ENCODE measurements around the gene TINAGL1. TPM values are rescaled to one million over a fixed set of nuclear protein-coding genes. Genes with fewer than 3 reads are reported as not detected.

The TINAGL1 gene
- total and polyA plus RNA-seq, 2 of the 13 experiments (the other 11 are each of a cell fraction or from before 2014, with no cell fraction given) = 24.7 to 76.8 TPM

DNA sequence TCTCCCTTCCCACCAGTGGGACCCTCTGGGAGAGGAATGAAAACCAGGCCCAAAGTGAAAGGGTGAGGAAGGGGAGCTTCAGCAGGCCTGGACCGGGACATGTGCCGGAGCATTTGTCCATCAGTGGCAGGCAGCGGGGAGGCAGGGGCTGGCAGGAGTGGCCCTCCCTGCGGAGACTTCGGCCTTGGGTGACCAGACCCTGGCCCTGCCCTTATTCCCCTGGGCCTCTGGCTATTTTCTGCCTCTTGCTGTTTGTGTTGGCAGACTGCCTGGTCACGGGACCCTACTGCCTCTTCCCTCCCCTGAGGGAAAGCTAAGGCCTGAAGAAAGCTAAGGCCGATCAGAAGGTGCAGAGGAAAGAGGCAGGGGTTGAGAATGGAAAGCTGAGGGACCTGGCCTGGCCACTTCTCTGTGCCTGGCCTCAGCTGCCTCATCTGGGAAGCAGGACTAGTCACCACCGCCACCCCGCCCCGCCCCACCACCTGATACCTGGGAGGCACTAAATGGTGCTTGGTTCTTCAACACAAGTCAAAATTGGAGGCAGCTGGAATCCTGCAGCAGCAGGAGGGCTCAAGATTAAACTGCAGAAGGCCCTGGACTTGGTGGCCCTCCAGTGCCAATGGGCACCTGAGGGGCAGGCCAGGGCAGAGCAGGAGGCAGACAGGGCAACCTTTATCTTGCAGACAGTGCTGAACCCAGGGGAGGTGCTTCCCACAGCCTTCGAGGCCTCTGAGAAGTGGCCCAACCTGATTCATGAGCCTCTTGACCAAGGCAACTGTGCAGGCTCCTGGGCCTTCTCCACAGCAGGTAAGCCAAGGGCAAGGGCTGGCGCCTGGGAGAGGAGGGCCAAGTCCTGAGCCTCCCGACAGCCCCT is 7.9 kb downstream of the TINAGL1 start (continued):
- TF ChIP-seq SOX13 (IDR thresholded peaks at IDR 0.05) (no peak), SOX13 (CRISPR knock-in tag; conservative IDR thresholded peaks at IDR 0.05 in 1 of 2, IDR thresholded peaks at IDR 0.05 in 1 of 2) (peak in 1 of 2 experiments; percentile 74; a peak in 2 of 4 replicates), ZBTB49 (CRISPR knock-in tag; IDR thresholded peaks at IDR 0.05; ENCODE audit: borderline replicate concordance) (no peak), NCOA2 (CRISPR knock-in tag; IDR thresholded peaks at IDR 0.05) (peak; percentile 66), ISL2 (CRISPR knock-in tag; IDR thresholded peaks at IDR 0.05) (peak; percentile 42; the same call in 1 of the 2 replicates), ARID2 (CRISPR knock-in tag; IDR thresholded peaks at IDR 0.05; ENCODE audit: borderline replicate concordance) (no peak), HDAC2 (CRISPR knock-in tag; IDR thresholded peaks at IDR 0.05) (0 out of 2 replicates have a peak, but pooled peaks have one; percentile 39), TBX3 (IDR thresholded peaks at IDR 0.05; ENCODE audit: borderline replicate concordance) (no peak), FOXO1 (CRISPR knock-in tag; IDR thresholded peaks at IDR 0.05) (0 out of 2 replicates have a peak, but pooled peaks have one; percentile 29), ZNF468 (CRISPR knock-in tag; IDR thresholded peaks at IDR 0.05) (no peak), ZNF629 (CRISPR knock-in tag; conservative IDR thresholded peaks at IDR 0.05) (no peak), BRD4 (CRISPR knock-in tag; IDR thresholded peaks at IDR 0.05) (no peak), TFE3 (CRISPR knock-in tag; IDR thresholded peaks at IDR 0.05) (peak; percentile 89), ZZZ3 (CRISPR knock-in tag; IDR thresholded peaks at IDR 0.05; ENCODE audit: borderline replicate concordance) (no peak), REPIN1 (CRISPR knock-in tag; IDR thresholded peaks at IDR 0.05; ENCODE audit: borderline replicate concordance, low read depth) (no peak), ZBTB25 (CRISPR knock-in tag; IDR thresholded peaks at IDR 0.05) (no peak)
- TF ChIP-seq, protein P1, sequence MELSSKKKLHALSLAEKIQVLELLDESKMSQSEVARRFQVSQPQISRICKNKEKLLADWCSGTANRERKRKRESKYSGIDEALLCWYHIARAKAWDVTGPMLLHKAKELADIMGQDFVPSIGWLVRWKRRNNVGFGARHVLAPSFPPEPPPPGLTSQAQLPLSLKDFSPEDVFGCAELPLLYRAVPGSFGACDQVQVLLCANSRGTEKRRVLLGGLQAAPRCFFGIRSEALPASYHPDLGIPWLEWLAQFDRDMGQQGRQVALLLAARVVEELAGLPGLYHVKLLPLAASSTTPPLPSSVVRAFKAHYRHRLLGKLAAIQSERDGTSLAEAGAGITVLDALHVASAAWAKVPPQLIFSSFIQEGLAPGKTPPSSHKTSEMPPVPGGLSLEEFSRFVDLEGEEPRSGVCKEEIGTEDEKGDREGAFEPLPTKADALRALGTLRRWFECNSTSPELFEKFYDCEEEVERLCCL (CRISPR knock-in tag; IDR thresholded peaks at IDR 0.05; ENCODE audit: borderline replicate concordance) = no peak
- TF ChIP-seq, protein P2, sequence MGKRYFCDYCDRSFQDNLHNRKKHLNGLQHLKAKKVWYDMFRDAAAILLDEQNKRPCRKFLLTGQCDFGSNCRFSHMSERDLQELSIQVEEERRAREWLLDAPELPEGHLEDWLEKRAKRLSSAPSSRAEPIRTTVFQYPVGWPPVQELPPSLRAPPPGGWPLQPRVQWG (CRISPR knock-in tag; IDR thresholded peaks at IDR 0.05; ENCODE audit: borderline replicate concordance, low read depth) = no peak
- TF ChIP-seq, protein P3, sequence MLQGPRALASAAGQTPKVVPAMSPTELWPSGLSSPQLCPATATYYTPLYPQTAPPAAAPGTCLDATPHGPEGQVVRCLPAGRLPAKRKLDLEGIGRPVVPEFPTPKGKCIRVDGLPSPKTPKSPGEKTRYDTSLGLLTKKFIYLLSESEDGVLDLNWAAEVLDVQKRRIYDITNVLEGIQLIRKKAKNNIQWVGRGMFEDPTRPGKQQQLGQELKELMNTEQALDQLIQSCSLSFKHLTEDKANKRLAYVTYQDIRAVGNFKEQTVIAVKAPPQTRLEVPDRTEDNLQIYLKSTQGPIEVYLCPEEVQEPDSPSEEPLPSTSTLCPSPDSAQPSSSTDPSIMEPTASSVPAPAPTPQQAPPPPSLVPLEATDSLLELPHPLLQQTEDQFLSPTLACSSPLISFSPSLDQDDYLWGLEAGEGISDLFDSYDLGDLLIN (CRISPR knock-in tag; IDR thresholded peaks at IDR 0.05; ENCODE audit: borderline replicate concordance) = no peak

Data from HepG2 (cell line).